Measurements from ENCODE around the gene S100G. TPM values are rescaled to one million over a fixed set of nuclear protein-coding genes. Genes with fewer than 3 reads are reported as not detected.

S100G gene
- total RNA-seq, 1 experiment from 2014 or later: not detected

- DNase-seq (ENCODE audit: low read depth, low spot score): peak; percentile 56
These were observed 45.2 kb downstream of the S100G start for GRCh38 chrX:16695079-16695676.

GRCh38 chrX:16696956-16697355 lies 47.0 kb downstream of the S100G start:
- in situ Hi-C loops (cut with HindIII; ENCODE audit: low pct_unique_long_range_greater_than_20kb, low sequenced_read_pairs): no loop called here
- CTCF ChIA-PET: no interaction called here
- no peak for TF ChIP-seq SIN3A (IDR thresholded peaks at IDR 0.05; ENCODE audit: borderline replicate concordance, insufficient read depth, low read depth, low read length)
- Histone ChIP-seq H3K27ac (ENCODE audit: low read length) (no peak overlapping the region), H3K4me3 (ENCODE audit: low read depth in 2 of 2, low read length in 2 of 2) (no peak overlapping the region), H3K27me3 (ENCODE audit: control insufficient read depth, insufficient read depth, low read length) (no peaks in the 10 kb centered on the region), H3K9me3 (ENCODE audit: control insufficient read depth, insufficient read depth, low read depth, low read length) (no peaks in the 10 kb centered on the region), H3K4me1 (ENCODE audit: control insufficient read depth, insufficient read depth, low read length) (no peaks in the 10 kb centered on the region), H3K36me3 (ENCODE audit: control insufficient read depth, insufficient read depth, low read length) (no peaks in the 10 kb centered on the region)
- no peak for DNase-seq (ENCODE audit: low read depth, low spot score)
- intact Hi-C loops (cut with micrococcal nuclease; ENCODE audit: unreplicated experiment): loop anchor here (10.0 kb wide), 1 partner anchor 572 kb away; the partner anchor contains the start of gene GRPR
- no peak for ATAC-seq
- POLR2A ChIA-PET: no interaction called here
- BruUV-seq (replicated peaks): no TSS peak

More at GRCh38 chrX:16695079-16695676, 45.2 kb downstream of the S100G start:
- intact Hi-C loops (cut with micrococcal nuclease; ENCODE audit: unreplicated experiment) (loop anchor here (10.0 kb wide), 1 partner anchor 570 kb away; the partner anchor contains the start of gene GRPR), in situ Hi-C loops (cut with HindIII; ENCODE audit: low pct_unique_long_range_greater_than_20kb, low sequenced_read_pairs) (no loop called here)
- CTCF ChIA-PET: no interaction called here
- no peak for ATAC-seq
- TF ChIP-seq CTCF (IDR thresholded peaks at IDR 0.05) (peak; percentile 83), POLR2AphosphoS5 (IDR thresholded peaks at IDR 0.05; ENCODE audit: low read depth, low read length) (no peak)
- BruUV-seq (replicated peaks): no TSS peak
- Histone ChIP-seq H3K36me3 (ENCODE audit: control insufficient read depth, insufficient read depth, low read length) (no peaks in the 10 kb centered on the region), H3K9me3 (ENCODE audit: control insufficient read depth, insufficient read depth, low read depth, low read length) (no peaks in the 10 kb centered on the region), H3K4me3 (ENCODE audit: low read depth in 2 of 2, low read length in 2 of 2) (no peak overlapping the region), H3K27me3 (ENCODE audit: control insufficient read depth, insufficient read depth, low read length) (no peaks in the 10 kb centered on the region), H3K4me1 (ENCODE audit: control insufficient read depth, insufficient read depth, low read length) (no peaks in the 10 kb centered on the region), H3K27ac (ENCODE audit: low read length) (no peak overlapping the region)
- POLR2A ChIA-PET: no interaction called here

GRCh38 chrX:16699389-16699788 lies 49.4 kb downstream of the S100G start:
- ChIA-PET POLR2A (no interaction called here), CTCF (no interaction called here)
- Histone ChIP-seq H3K4me1 (ENCODE audit: control insufficient read depth, insufficient read depth, low read length) (no peaks in the 10 kb centered on the region), H3K4me3 (ENCODE audit: low read depth in 2 of 2, low read length in 2 of 2) (no peak overlapping the region), H3K27ac (ENCODE audit: low read length) (no peak overlapping the region), H3K36me3 (ENCODE audit: control insufficient read depth, insufficient read depth, low read length) (no peaks in the 10 kb centered on the region), H3K9me3 (ENCODE audit: control insufficient read depth, insufficient read depth, low read depth, low read length) (no peaks in the 10 kb centered on the region), H3K27me3 (ENCODE audit: control insufficient read depth, insufficient read depth, low read length) (no peaks in the 10 kb centered on the region)
- TF ChIP-seq TCF7L2 (IDR thresholded peaks at IDR 0.05; ENCODE audit: low read depth, low read length) (no peak), CTCF (IDR thresholded peaks at IDR 0.05) (no peak), SIN3A (IDR thresholded peaks at IDR 0.05; ENCODE audit: borderline replicate concordance, insufficient read depth, low read depth, low read length) (no peak), POLR2AphosphoS5 (IDR thresholded peaks at IDR 0.05; ENCODE audit: low read depth, low read length) (no peak)
- TF ChIP-seq, protein P1, sequence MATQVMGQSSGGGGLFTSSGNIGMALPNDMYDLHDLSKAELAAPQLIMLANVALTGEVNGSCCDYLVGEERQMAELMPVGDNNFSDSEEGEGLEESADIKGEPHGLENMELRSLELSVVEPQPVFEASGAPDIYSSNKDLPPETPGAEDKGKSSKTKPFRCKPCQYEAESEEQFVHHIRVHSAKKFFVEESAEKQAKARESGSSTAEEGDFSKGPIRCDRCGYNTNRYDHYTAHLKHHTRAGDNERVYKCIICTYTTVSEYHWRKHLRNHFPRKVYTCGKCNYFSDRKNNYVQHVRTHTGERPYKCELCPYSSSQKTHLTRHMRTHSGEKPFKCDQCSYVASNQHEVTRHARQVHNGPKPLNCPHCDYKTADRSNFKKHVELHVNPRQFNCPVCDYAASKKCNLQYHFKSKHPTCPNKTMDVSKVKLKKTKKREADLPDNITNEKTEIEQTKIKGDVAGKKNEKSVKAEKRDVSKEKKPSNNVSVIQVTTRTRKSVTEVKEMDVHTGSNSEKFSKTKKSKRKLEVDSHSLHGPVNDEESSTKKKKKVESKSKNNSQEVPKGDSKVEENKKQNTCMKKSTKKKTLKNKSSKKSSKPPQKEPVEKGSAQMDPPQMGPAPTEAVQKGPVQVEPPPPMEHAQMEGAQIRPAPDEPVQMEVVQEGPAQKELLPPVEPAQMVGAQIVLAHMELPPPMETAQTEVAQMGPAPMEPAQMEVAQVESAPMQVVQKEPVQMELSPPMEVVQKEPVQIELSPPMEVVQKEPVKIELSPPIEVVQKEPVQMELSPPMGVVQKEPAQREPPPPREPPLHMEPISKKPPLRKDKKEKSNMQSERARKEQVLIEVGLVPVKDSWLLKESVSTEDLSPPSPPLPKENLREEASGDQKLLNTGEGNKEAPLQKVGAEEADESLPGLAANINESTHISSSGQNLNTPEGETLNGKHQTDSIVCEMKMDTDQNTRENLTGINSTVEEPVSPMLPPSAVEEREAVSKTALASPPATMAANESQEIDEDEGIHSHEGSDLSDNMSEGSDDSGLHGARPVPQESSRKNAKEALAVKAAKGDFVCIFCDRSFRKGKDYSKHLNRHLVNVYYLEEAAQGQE (IDR thresholded peaks at IDR 0.05; ENCODE audit: insufficient read depth in 1 of 2, low read depth in 2 of 2, low read length in 1 of 2): no peak
- BruUV-seq (replicated peaks): no TSS peak
- no peak for DNase-seq (ENCODE audit: low read depth, low spot score)
- in situ Hi-C loops (cut with HindIII; ENCODE audit: low pct_unique_long_range_greater_than_20kb, low sequenced_read_pairs): no loop called here
- intact Hi-C loops (cut with micrococcal nuclease; ENCODE audit: unreplicated experiment): loop anchor here (10.0 kb wide), 1 partner anchor 575 kb away; the partner anchor contains the start of gene GRPR
- no peak for ATAC-seq
